HCT116 (cell line): ENCODE results near the gene KSR1.

Experiments
- CBX3 ChIP-seq: IDR thresholded peaks from 2 replicates; pipeline ENCODE4 v1.6.1; 2012; ENCODE audit warnings: low read depth
- POLR2A ChIP-seq: IDR thresholded peaks from 2 replicates; pipeline ENCODE4 v1.7.0; 2011; ENCODE audit warnings: borderline replicate concordance; ENCODE audit not compliant: insufficient read depth, insufficient read length; ENCODE audit errors: extremely low read depth
- YY1 ChIP-seq: IDR thresholded peaks from 2 replicates; pipeline ENCODE4 v1.6.1; 2011; ENCODE audit warnings: low read length, low read depth, moderate library complexity, mild to moderate bottlenecking; ENCODE audit not compliant: insufficient replicate concordance; ENCODE audit errors: extremely low read depth
- TF ChIP-seq, protein P1 (sequence below), 3 experiments: fragments of 200-600 bp in 1 of 3; sonication (generic) in 1 of 3; IDR thresholded peaks in 2 of 3; conservative IDR thresholded peaks in 1 of 3; 2 replicates each; pipeline ENCODE4 v1.5.1; 2012 to 2017; ENCODE audit warnings: low read depth in 2 of 3, low read length in 2 of 3, antibody characterized with exemption in 1 of 3, borderline replicate concordance in 1 of 3, control low read depth in 1 of 3, mild to moderate bottlenecking in 1 of 3, mixed read lengths in 1 of 3, mixed run types in 1 of 3, moderate library complexity in 1 of 3; ENCODE audit not compliant: insufficient read depth in 1 of 3

DNA sequence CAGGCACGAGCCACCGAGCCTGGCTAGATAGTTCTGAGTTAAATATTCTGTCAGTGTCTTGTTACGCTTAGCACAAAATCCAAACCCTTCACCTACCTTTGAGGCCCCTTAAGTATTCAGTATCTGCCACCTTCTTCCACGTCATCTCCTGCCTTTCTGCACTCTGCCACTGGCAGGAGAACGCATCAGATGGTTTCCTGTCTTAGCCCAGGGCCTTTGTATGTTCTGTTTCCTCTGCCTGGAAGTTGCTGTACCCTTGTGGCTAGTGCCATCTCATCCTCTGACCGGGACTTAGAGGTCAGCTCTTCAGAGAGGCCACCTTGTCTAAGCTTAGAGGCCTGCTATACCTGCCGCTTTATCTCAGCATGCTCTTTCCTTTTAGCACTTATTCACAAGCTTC is 107.3 kb downstream of the KSR1 start:
- TF ChIP-seq, protein P1, sequence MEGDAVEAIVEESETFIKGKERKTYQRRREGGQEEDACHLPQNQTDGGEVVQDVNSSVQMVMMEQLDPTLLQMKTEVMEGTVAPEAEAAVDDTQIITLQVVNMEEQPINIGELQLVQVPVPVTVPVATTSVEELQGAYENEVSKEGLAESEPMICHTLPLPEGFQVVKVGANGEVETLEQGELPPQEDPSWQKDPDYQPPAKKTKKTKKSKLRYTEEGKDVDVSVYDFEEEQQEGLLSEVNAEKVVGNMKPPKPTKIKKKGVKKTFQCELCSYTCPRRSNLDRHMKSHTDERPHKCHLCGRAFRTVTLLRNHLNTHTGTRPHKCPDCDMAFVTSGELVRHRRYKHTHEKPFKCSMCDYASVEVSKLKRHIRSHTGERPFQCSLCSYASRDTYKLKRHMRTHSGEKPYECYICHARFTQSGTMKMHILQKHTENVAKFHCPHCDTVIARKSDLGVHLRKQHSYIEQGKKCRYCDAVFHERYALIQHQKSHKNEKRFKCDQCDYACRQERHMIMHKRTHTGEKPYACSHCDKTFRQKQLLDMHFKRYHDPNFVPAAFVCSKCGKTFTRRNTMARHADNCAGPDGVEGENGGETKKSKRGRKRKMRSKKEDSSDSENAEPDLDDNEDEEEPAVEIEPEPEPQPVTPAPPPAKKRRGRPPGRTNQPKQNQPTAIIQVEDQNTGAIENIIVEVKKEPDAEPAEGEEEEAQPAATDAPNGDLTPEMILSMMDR (IDR thresholded peaks at IDR 0.05 in 2 of 3, conservative IDR thresholded peaks at IDR 0.05 in 1 of 3; ENCODE audit: borderline replicate concordance in 1 of 3, insufficient read depth in 1 of 3, low read depth in 2 of 3, low read length in 2 of 3): no peak
- TF ChIP-seq YY1: no peak
- no peak for TF ChIP-seq CBX3
- no peak for TF ChIP-seq POLR2A
